Prostate gland (tissue), 2 donors: ENCODE results near the gene TXNRD2. TPM values are rescaled to one million over a fixed set of nuclear protein-coding genes. Genes with fewer than 3 reads are reported as not detected.

Experiments
- DNase-seq: peaks from one replicate; pipeline ENCODE4 v3.0.0-alpha.2; 2019; ENCODE audit warnings: low spot score
- H3K27ac ChIP-seq, 2 donors: fragments of 200-600 bp; sonication (generic); 2 replicates each; pipeline ENCODE4 v1.5.1; 2017 to 2019
- H3K27me3 ChIP-seq: fragments of 200-600 bp; sonication (generic); replicated peaks from 2 replicates; pipeline ENCODE4 v1.5.1; 2019; ENCODE audit not compliant: insufficient read depth
- H3K36me3 ChIP-seq, 2 donors: fragments of 200-600 bp; sonication (generic); 1 replicate in 1 of 2; 2 replicates in 1 of 2; pipeline versions ENCODE4 v1.5.1 to v1.8.1; 2017 to 2019
- H3K4me1 ChIP-seq: fragments of 200-600 bp; sonication (generic); replicated peaks from 2 replicates; pipeline ENCODE4 v1.5.1; 2019
- H3K4me3 ChIP-seq, 2 donors: fragments of 200-600 bp; sonication (generic); 2 replicates each; pipeline ENCODE4 v1.5.1; 2017 to 2019
- H3K9me3 ChIP-seq: fragments of 200-600 bp; sonication (generic); 2 replicates; pipeline ENCODE4 v1.5.1; 2017
- CTCF ChIP-seq, 4 experiments: fragments of 200-600 bp in 2 of 4; fragments of 450-650 bp in 2 of 4; sonication (generic) in 2 of 4; IDR thresholded peaks; 1 replicate in 3 of 4; 2 replicates in 1 of 4; pipeline ENCODE4 v1.5.1; 2016 to 2019; ENCODE audit warnings: antibody characterized with exemption in 4 of 4, mild to moderate bottlenecking in 2 of 4, moderate library complexity in 2 of 4
- POLR2A ChIP-seq: fragments of 450-650 bp; IDR thresholded peaks from one replicate; pipeline ENCODE4 v1.6.1; 2016; ENCODE audit warnings: antibody characterized with exemption, mild to moderate bottlenecking
- POLR2AphosphoS5 ChIP-seq: sonication (generic); formaldehyde crosslinking; IDR thresholded peaks from one replicate; pipeline ENCODE4 v1.6.1; 2017; ENCODE audit warnings: antibody characterized with exemption
- WGBS: methylation state at CpG from one replicate; pipeline ENCODE4 v1.1.5; 2018; 5-methylcytosine and 5-hydroxymethylcytosine counted together
- intact Hi-C: fragments of 100-400 bp; cut with DNase I; formaldehyde crosslinking; loops from one replicate; pipeline ENCODE4 v1.14.2; 2022
- total RNA-seq, 2 donors: library from RNA; depleted of rRNA; stranded (reverse); fragments of >200 nt; gene quantifications; one replicate each; pipeline ENCODE4 v1.1.0, GENCODE V29; 2016

The TXNRD2 gene
- total RNA-seq, 2 donors from 2014 or later, result 62.1 to 84.5 TPM

GRCh38 chr22:19878461-19879245, 63.0 kb downstream of the TXNRD2 start:
- Histone ChIP-seq H3K27ac (peak overlapping the region; percentile 68 to 75), H3K4me3 (no peak overlapping the region), H3K9me3 (no peaks in the 10 kb centered on the region), H3K27me3 (no peaks in the 10 kb centered on the region), H3K36me3 (no peaks in the 10 kb centered on the region), H3K4me1 (peaks cover 39% of the 10 kb centered on the region)
- no peak for DNase-seq
- WGBS, result 69% methylated on average over 16 of the region's 16 CpGs
- intact Hi-C loops, result no loop called here
- TF ChIP-seq POLR2A, result no peak
- TF ChIP-seq CTCF (IDR thresholded peaks at IDR 0.05), result no peak
- TF ChIP-seq POLR2AphosphoS5, result peak; percentile 83

- 94% methylated on average over 19 of the region's 20 CpGs for WGBS
- H3K4me1 ChIP-seq, result peaks cover 42% of the 10 kb centered on the region
- no peaks in the 10 kb centered on the region for H3K27me3 ChIP-seq
- peak overlapping the region; percentile 68 to 75 for H3K27ac ChIP-seq
- H3K4me3 ChIP-seq, result no peak overlapping the region
- H3K9me3 ChIP-seq, result no peaks in the 10 kb centered on the region
- intact Hi-C loops, result no loop called here
- no peak for TF ChIP-seq POLR2AphosphoS5
- no peak for TF ChIP-seq POLR2A
- no peak for TF ChIP-seq CTCF (IDR thresholded peaks at IDR 0.05)
- H3K36me3 ChIP-seq, result no peaks in the 10 kb centered on the region
- DNase-seq, result no peak
Measured at GRCh38 chr22:19877626-19878339, 63.8 kb downstream of the TXNRD2 start.

- no peak for DNase-seq
Measured at GRCh38 chr22:19876941-19877625, 64.5 kb downstream of the TXNRD2 start.

GRCh38 chr22:19876314-19876940, 65.2 kb downstream of the TXNRD2 start:
- H3K27ac ChIP-seq, result peak overlapping the region; percentile 19 to 69
- 76% methylated on average over 19 of the region's 21 CpGs for WGBS
- H3K27me3 ChIP-seq, result no peaks in the 10 kb centered on the region
- no peaks in the 10 kb centered on the region for H3K9me3 ChIP-seq
- intact Hi-C loops, result no loop called here
- H3K36me3 ChIP-seq, result no peaks in the 10 kb centered on the region
- TF ChIP-seq CTCF (IDR thresholded peaks at IDR 0.05) (no peak), POLR2A (no peak), POLR2AphosphoS5 (no peak)
- no peak overlapping the region for H3K4me3 ChIP-seq
- H3K4me1 ChIP-seq, result peaks cover 42% of the 10 kb centered on the region
- no peak for DNase-seq

More at GRCh38 chr22:19876941-19877625, 64.5 kb downstream of the TXNRD2 start:
- Histone ChIP-seq H3K9me3 (no peaks in the 10 kb centered on the region), H3K36me3 (no peaks in the 10 kb centered on the region), H3K27me3 (no peaks in the 10 kb centered on the region), H3K4me1 (peaks cover 42% of the 10 kb centered on the region), H3K27ac (peak overlapping the region in 1 of 2 donors; percentile 69), H3K4me3 (no peak overlapping the region)
- WGBS, result 88% methylated on average over 13 of the region's 18 CpGs
- TF ChIP-seq POLR2AphosphoS5 (no peak), CTCF (IDR thresholded peaks at IDR 0.05) (no peak), POLR2A (no peak)
- intact Hi-C loops, result no loop called here
